Tibial artery (tissue), 4 donors: ENCODE results near the gene MRPL34.
A peak's percentile ranks its signal among the peaks of the same experiment; 100 is the strongest.

Experiments used
- DNase-seq, 2 donors: peaks; one replicate each; pipeline ENCODE4 v3.0.0-alpha.2; 2019
- H3K27ac ChIP-seq, 2 donors: fragments of 200-600 bp; sonication (generic) in 1 of 2; 1 replicate in 1 of 2; 2 replicates in 1 of 2; pipeline ENCODE4 v1.5.1; 2018 to 2019; ENCODE audit warnings: mild to moderate bottlenecking in 1 of 2
- H3K27me3 ChIP-seq, 2 donors: fragments of 200-600 bp; sonication (generic) in 1 of 2; one replicate each; pipeline versions ENCODE4 v1.5.1 to v1.6.0; 2016 to 2019
- H3K36me3 ChIP-seq, 3 donors: fragments of 200-600 bp; sonication (generic) in 2 of 3; one replicate each; pipeline ENCODE4 v1.5.1; 2016 to 2019; ENCODE audit warnings: mild to moderate bottlenecking in 2 of 3
- H3K4me1 ChIP-seq, 4 donors: fragments of 200-600 bp; sonication (generic) in 2 of 4; 1 replicate in 3 of 4; 2 replicates in 1 of 4; pipeline ENCODE4 v1.5.1; 2016 to 2019
- H3K4me3 ChIP-seq, 2 donors: fragments of 200-600 bp; sonication (generic) in 1 of 2; 1 replicate in 1 of 2; 2 replicates in 1 of 2; pipeline ENCODE4 v1.5.1; 2018 to 2019; ENCODE audit warnings: mild to moderate bottlenecking in 2 of 2
- H3K9me3 ChIP-seq, 3 donors: fragments of 200-600 bp; sonication (generic) in 1 of 3; one replicate each; pipeline ENCODE4 v1.5.1; 2016 to 2019
- intact Hi-C: fragments of 100-400 bp; cut with DNase I; formaldehyde crosslinking; loops from one replicate; pipeline ENCODE4 v1.15.0; 2023; ENCODE audit warnings: low total_unique reads
- TF ChIP-seq, protein P1 (sequence below), 2 experiments: fragments of 200-600 bp in 1 of 2; fragments of 450-650 bp in 1 of 2; IDR thresholded peaks; one replicate each; pipeline ENCODE4 v1.5.1; 2017 to 2019; ENCODE audit warnings: antibody characterized with exemption in 2 of 2, mild to moderate bottlenecking in 1 of 2, moderate library complexity in 1 of 2

MRPL34 gene

DNA sequence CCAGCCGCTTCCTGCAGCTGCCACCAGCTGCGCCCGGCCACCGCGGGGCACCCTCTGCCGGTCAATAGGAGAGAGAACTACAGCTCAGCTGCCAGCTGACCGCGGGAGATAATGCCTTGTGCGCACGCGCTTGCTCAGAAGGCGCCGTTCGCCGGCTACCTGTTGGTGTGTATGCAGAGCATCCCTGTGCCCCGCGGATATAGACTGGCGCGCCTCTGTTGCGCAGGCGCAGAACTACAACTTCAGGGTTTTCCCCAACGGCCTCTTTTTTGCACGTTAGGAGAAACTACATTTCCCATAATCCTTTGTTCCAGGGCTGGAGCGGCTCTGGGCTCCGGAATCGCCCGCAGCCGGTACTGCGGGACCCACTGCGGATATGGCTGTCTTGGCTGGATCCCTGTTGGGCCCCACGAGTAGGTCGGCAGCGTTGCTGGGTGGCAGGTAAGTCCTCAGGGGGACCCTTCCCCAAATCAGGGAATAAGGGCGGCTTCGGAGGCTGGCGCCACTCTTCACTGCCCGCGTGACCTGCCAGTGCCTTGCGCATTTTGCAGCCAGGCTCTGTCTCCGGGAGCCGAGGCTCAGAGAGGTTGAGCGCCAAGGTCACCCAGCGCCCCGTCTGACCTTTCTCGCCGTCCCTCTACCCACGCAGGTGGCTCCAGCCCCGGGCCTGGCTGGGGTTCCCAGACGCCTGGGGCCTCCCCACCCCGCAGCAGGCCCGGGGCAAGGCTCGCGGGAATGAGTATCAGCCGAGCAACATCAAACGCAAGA, at the start of gene MRPL34:
Gene MRPL34, plus strand, starts transcription at position 356 of the 768 bp plus-strand sequence. Its CDS starts 21 bp downstream, at position 377.
- H3K27ac ChIP-seq, result peak within 1 kb of the TSS; percentile 88 to 95
- peak within 1 kb of the TSS; percentile 60 to 84 for H3K4me3 ChIP-seq
- peaks cover 0 to 64% (median 48%) of the 10 kb centered on the region in 4 donors for H3K4me1 ChIP-seq
- H3K27me3 ChIP-seq, result no peaks in the 10 kb centered on the region
- no peaks in the 10 kb centered on the region for H3K9me3 ChIP-seq
- intact Hi-C loops, result loop anchor here (1.0 kb wide), 1 partner anchor 24 kb away; no protein-coding TSS in a partner anchor
- TF ChIP-seq, protein P1, sequence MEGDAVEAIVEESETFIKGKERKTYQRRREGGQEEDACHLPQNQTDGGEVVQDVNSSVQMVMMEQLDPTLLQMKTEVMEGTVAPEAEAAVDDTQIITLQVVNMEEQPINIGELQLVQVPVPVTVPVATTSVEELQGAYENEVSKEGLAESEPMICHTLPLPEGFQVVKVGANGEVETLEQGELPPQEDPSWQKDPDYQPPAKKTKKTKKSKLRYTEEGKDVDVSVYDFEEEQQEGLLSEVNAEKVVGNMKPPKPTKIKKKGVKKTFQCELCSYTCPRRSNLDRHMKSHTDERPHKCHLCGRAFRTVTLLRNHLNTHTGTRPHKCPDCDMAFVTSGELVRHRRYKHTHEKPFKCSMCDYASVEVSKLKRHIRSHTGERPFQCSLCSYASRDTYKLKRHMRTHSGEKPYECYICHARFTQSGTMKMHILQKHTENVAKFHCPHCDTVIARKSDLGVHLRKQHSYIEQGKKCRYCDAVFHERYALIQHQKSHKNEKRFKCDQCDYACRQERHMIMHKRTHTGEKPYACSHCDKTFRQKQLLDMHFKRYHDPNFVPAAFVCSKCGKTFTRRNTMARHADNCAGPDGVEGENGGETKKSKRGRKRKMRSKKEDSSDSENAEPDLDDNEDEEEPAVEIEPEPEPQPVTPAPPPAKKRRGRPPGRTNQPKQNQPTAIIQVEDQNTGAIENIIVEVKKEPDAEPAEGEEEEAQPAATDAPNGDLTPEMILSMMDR (IDR thresholded peaks at IDR 0.05), result peak; percentile 79 to 86
- peak; percentile 93 to 97 for DNase-seq
- peaks cover 0 to 8% (median 6%) of the 10 kb centered on the region in 3 donors for H3K36me3 ChIP-seq

DNA sequence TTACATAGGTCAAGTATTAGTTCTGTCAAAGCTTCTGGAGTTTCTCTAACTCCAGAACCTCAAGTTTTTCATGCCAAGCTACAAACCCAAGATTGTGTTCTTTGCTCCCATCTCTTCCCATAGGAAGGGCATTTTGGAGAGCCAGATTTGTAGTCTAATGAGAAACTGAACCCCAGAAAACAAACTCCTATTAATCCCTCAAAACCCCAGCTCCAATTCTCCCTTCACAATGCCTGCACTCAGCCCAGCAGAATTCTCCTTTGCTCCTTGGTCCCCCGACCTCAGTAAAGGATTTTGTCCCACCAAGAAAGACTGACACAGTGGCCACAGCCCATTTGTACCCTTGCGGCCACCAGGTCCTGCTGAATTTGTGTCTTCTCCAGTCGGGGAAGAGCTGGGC, 49.5 kb upstream of the MRPL34 start:
- H3K4me3 ChIP-seq, result no peak overlapping the region
- H3K36me3 ChIP-seq, result no peaks in the 10 kb centered on the region
- intact Hi-C loops, result no loop called here
- H3K4me1 ChIP-seq, result no peaks in the 10 kb centered on the region
- no peak overlapping the region for H3K27ac ChIP-seq
- TF ChIP-seq, protein P1 (IDR thresholded peaks at IDR 0.05), result no peak
- peaks cover 0 to 9% (median 0%) of the 10 kb centered on the region in 3 donors for H3K9me3 ChIP-seq
- H3K27me3 ChIP-seq, result no peaks in the 10 kb centered on the region
- DNase-seq, result no peak

DNA sequence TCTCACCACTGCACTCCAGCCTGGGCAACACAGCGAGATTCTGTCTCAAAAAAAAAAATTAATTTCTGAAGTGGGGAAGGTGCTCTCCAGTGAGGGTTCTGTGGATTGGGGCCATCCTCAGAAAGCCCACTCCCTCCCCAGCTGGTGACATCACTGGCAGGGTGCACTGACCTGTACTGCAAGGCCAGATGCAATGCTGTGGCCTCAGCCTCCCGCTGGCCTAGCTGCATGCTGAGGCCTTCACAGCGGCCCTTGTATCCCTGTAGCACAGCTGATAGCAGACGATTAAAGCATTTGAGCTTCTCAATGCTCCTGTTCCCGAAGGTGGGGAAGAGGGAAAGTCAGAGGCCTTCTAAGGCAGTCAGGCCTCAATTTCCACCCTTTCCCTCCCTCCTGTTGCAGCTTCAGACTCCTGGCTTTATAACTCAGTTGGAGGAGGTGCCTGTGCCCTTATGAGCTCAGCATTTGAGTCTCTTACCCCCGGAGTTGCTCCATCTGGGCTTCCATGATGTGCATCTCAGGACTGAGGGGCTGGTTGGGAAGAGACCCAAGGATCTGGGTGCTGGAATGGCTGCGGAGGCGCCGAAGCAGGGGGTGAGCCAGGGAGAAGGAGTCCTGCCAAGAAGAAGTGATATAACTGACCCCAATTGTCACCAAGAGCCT, 46.4 kb upstream of the MRPL34 start:
- Histone ChIP-seq H3K27ac (no peak overlapping the region), H3K27me3 (no peaks in the 10 kb centered on the region), H3K4me1 (no peaks in the 10 kb centered on the region), H3K4me3 (no peak overlapping the region), H3K36me3 (no peaks in the 10 kb centered on the region), H3K9me3 (peaks cover 0 to 9% (median 0%) of the 10 kb centered on the region in 3 donors)
- DNase-seq, result no peak
- TF ChIP-seq, protein P1 (IDR thresholded peaks at IDR 0.05), result no peak
- intact Hi-C loops, result no loop called here

DNA sequence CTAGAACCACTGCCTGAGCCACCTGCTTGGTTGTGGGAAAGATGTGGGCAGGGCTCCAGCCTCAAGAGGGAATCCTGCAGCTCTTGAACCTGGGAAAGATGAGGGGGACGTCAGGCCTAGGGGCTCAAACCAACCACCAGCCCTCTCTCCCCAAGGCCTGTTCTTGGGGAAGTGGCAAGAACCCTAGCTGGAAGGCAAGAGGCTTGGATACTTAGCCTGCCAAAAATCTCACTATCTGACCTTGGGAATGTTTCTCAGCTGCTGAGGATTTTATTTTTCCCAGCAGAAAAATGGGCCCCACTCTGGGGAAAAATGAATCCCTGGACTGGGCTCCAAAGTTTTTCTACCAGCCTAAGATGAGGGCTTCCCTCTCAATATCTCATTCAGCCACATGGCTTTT, 45.7 kb upstream of the MRPL34 start:
- intact Hi-C loops, result no loop called here
- DNase-seq, result no peak
- H3K27me3 ChIP-seq, result no peaks in the 10 kb centered on the region
- peaks cover 0 to 9% (median 0%) of the 10 kb centered on the region in 3 donors for H3K9me3 ChIP-seq
- H3K4me3 ChIP-seq, result no peak overlapping the region
- no peaks in the 10 kb centered on the region for H3K4me1 ChIP-seq
- no peak overlapping the region for H3K27ac ChIP-seq
- H3K36me3 ChIP-seq, result no peaks in the 10 kb centered on the region
- TF ChIP-seq, protein P1 (IDR thresholded peaks at IDR 0.05), result no peak

DNA sequence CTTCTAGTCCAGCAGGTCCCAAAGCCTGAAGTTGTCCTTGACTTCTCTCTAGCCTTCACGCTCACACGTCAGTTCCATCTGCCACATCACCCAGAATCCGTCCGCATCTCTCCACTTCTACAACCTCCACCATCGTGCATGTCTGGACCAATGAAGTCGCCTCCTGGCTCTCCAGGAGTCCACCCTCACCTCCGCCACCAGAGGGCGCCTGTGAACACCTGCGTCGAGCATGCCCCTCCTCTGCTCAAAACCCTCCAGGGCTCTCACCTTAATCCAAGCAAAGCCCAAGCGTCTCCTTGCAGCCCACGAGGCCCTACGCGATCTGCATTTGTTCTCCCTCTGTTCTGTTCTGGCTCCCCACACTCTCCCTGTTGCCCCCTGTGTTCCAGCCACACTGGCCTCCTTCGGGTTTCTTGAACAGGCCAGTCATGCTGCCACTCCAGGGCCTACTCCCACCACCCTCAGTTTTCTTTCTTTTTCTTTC, 44.8 kb upstream of the MRPL34 start:
- intact Hi-C loops, result no loop called here
- Histone ChIP-seq H3K27me3 (no peaks in the 10 kb centered on the region), H3K4me3 (no peak overlapping the region), H3K4me1 (no peaks in the 10 kb centered on the region), H3K36me3 (no peaks in the 10 kb centered on the region), H3K9me3 (peaks cover 0 to 9% (median 0%) of the 10 kb centered on the region in 3 donors), H3K27ac (no peak overlapping the region)
- TF ChIP-seq, protein P1 (IDR thresholded peaks at IDR 0.05), result peak; percentile 82 to 89
- peak; percentile 74 to 85 for DNase-seq
